KOPT-K1 (cell line): ENCODE results near the gene SMG6.
A peak's percentile ranks its signal among the peaks of the same experiment; 100 is the strongest.

Source experiments
- H3K27ac ChIP-seq: fragments of 200-600 bp; sonication (generic); 2 replicates; pipeline ENCODE4 v1.5.1; 2016; ENCODE audit warnings: antibody characterized with exemption, mild to moderate bottlenecking, low read depth, low read length; ENCODE audit not compliant: poor library complexity, severe bottlenecking
- H3K36me3 ChIP-seq: fragments of 200-600 bp; sonication (generic); 2 replicates; pipeline ENCODE4 v1.5.1; 2017; ENCODE audit warnings: antibody characterized with exemption, mild to moderate bottlenecking, low read length, moderate library complexity; ENCODE audit not compliant: insufficient read depth
- H3K9me3 ChIP-seq: fragments of 200-600 bp; sonication (generic); 2 replicates; pipeline ENCODE4 v1.5.1; 2017; ENCODE audit warnings: antibody characterized with exemption, low read length, mild to moderate bottlenecking; ENCODE audit not compliant: insufficient read depth, poor library complexity, severe bottlenecking

The SMG6 gene

DNA sequence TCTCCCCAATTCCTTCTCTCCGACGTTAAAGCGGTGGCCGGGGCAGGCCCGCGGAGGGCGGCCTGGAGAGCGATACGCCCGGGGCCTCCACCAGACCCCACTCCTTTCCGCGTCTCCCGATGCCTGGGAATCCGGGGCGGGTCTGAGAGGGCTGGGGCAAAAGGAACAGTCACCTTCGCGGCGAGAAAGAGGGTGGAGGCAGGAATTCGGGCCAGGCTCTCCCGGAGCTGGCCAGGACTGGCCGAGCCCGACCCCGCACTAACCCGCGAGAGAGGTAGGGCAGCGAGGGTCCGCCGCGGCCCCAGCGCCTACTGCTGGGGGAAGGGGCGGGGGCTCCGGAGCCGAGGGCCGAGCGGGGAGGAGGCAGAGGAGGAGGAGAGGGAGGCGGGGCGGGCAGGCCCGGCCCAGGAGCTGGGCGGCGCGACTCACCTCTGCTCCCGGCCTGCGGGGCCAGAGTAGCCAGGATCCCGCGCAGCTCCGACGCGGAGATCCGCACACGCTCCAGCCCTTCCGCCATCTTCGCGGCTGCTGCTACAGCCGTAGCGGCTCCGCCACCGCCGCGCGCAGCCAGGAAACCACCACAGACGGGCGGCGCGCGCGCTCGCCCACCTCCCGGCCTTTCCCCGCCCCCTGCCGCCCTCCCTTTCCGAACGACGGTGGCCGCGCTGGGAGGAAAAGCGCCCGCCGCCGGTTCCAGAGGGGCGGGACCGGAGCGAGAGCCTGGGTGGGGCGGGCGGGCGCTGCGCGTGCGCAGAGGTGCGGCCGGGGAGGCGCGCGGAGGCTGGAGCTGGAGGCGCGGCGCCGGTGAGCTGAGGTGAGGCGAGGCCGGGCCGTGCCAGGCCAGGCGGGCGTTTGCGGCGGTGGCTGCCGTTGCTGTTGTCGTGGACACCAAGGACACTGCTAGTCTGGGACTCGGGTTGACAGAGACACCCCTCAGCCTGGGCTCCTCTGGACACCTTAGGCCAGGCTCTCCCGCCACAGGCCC lies at the start of gene SMG6, which contains the start of gene SRR:
Gene SMG6 (minus strand): TSS at position 582 of the 985 bp plus-strand sequence. CDS start 65 bp downstream, at position 517.
Gene SRR (plus strand): TSS at position 747 of the 985 bp plus-strand sequence. CDS start 11,611 bp downstream, outside the sequence.
- H3K27ac ChIP-seq, result peak within 1 kb of the TSS; percentile 85
- H3K9me3 ChIP-seq, result no peaks in the 10 kb centered on the region
- H3K36me3 ChIP-seq, result peaks cover 34% of the 10 kb centered on the region

DNA sequence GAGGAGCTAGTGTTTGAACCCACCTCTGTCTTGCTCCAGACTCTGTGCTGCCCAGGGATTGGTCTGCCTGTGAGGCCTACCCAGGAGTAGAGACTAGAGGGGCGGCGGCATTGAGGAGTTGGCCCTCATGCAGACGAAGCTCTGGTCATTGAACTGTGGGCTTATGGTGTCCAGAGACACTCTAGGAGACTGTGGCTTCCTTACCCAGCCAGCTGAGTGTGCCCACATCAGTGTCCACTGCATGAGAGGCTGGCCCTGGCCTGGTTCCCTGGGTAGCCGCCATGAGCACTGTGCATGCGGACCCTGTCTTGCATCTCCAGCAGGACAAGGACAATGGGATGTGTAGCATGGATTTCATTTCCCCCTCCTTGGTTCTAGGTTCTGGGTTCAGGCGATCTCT lies 47.7 kb upstream of the SMG6 start:
- Histone ChIP-seq H3K9me3 (no peaks in the 10 kb centered on the region), H3K27ac (no peak overlapping the region), H3K36me3 (peaks cover 12% of the 10 kb centered on the region; the same call in 1 of the 2 replicates)

DNA sequence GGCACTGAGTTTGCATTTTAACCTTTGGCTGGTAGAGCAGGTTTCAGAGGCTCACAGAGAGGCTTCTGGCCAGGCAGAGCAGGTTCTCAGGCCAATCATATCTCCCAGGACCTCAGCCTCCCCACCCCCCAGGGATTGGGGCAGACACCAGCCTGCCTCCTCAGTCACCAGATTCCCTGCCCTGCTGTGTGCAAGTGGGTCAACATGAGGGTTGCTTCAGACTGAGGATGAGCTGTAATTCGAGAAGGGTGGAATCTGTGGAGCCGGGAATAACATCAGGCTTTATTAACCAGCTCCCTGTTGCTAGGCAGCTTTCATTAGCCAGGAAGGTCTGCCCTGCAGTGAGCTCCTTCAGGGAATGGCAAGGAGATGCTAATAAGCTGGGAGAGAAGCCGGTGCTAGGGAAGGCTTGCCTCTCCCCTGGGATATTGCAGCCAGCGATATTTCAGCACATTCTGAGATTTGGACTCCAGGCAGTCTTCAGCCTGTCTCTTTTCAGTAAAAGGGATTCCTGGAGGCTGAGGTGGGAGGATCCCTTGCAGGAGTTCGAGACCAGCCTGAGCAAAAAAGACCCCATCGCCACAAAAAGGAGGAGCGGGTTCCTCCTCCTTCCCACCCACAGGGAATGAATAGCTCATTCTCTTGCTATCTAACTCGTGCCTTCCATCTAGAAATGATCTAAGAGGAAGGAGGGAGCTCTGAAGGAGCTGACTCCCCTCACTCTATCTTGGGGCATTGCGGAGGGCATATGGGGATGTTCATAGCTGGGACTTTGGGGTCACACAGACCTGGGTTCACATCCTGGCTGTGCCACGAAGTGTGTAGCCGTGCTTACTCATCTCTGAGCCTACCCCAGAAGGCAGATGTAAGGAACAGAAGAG lies 44.5 kb upstream of the SMG6 start:
- Histone ChIP-seq H3K9me3 (no peaks in the 10 kb centered on the region), H3K36me3 (peaks cover 40% of the 10 kb centered on the region), H3K27ac (no peak overlapping the region)

DNA sequence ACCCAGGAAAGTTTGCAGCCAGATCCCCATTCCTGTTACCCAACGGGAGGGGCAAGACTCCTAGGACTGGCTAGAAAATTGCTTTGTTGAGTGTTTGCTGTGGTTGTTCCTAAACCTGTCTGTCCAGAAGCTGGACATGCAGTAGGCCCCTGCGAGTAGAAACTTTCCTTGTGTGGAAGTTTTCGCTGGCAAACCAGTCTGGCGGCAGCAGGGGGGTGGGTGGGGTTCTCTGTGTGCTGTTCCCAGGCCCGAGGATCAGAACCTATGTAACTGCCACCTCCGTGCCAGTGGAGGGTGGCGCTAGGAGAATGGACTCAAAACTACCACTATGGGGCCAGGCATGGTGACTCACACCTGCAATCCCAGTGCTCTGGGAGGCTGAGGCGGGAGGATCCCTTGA lies 42.9 kb upstream of the SMG6 start:
- H3K27ac ChIP-seq, result no peak overlapping the region
- peaks cover 53% of the 10 kb centered on the region for H3K36me3 ChIP-seq
- no peaks in the 10 kb centered on the region for H3K9me3 ChIP-seq

DNA sequence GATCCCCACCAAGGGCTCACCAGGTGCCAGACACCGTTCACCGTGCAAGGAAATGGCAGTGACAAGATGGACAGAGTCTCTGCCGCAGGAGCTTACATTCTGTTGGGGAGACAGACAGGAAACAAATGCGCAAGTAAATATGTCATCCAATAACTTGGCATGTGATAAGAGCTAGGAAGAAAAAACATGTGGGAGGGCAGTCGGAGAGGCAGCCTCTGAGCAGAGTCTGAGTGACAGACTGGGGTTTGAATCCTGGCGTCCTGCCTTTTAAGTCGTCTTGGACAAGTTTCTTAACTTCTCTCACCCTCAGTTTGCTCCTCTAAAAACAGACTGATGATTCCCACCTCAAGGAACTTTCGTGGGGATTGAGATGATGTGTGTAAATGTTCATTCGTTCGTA lies 40.9 kb upstream of the SMG6 start:
- no peaks in the 10 kb centered on the region for H3K9me3 ChIP-seq

DNA sequence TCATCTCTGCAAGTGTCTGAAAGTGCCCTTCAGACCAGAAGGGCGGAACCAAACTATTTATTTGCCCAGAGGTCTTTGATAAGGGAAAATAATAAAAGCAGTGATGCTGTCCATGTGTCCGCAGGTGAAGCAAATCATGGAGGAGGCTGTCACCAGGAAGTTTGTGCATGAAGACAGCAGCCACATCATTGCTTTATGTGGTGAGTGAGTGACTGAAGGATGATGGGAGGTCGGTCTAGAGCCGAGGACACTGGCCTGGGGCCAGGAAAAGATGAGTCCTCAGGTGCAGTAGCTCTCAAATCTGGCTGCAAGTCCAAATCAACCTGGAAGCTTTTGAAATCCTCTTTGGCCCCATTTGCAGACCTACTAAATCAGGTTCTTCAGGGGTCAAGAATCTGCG lies 39.8 kb upstream of the SMG6 start:
- no peak overlapping the region for H3K27ac ChIP-seq
- no peaks in the 10 kb centered on the region for H3K9me3 ChIP-seq
- peaks cover 60% of the 10 kb centered on the region for H3K36me3 ChIP-seq

More for the DNA sequence above, 40.9 kb upstream of the SMG6 start:
- H3K27ac ChIP-seq, result no peak overlapping the region
- peaks cover 60% of the 10 kb centered on the region for H3K36me3 ChIP-seq

DNA sequence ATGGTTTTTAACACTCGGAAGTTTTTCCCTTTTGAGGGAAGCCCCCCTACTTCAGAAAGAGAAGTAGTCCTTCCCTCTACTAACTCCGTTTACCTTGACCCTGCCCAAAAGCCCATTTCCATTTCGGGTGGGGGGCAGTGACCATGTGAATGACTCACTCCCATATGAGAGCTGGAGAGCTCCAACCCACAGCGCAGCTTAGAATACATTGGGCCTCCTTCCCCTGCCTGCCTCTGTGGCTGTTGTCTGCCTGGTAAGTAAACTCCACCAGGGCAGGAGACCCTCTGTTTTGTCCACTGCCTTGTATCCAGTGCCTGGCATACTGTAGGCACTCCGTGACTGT lies 34.7 kb upstream of the SMG6 start:
- Histone ChIP-seq H3K9me3 (no peaks in the 10 kb centered on the region), H3K36me3 (peaks cover 46% of the 10 kb centered on the region), H3K27ac (peak overlapping the region; percentile 80)

DNA sequence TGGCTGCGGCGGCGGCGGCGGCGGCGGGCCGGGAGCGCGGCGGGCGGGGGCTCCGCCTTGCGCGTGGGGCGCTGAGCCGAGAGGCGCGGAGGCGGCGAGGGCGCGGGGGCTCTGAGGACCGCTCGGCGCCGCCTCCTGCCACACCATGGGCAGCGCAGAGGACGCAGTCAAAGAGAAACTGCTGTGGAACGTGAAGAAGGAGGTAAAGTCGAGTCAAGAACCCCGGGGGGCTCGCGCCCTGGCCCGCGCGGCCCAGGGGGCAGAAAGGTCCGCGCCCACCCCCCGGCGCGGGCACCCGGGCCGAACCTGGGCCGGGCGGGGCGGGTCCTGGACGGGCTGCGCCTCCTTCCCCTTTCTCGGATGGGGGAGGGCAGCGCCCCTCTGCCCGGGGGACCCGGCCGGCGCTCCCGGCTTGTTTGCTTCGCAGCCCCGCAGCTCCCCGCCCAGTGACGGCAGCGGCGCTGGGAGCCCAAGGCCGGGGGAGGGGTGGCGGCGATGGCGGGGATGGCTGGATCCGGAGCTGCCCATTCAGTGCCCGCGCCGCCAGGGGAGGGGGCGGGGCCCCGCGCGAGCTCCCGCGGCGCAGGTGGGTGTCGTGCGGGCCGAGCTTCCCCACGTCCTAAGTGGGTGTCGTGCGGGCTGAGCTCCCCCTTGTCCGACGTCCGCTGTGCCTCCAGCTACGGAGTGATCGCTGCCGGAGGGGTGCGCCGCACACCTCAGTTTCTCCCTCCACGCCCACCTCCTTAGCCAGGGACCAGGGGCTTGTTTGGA lies 34.1 kb upstream of the SMG6 start:
- Histone ChIP-seq H3K9me3 (no peaks in the 10 kb centered on the region), H3K36me3 (peaks cover 48% of the 10 kb centered on the region), H3K27ac (peak overlapping the region; percentile 80)

DNA sequence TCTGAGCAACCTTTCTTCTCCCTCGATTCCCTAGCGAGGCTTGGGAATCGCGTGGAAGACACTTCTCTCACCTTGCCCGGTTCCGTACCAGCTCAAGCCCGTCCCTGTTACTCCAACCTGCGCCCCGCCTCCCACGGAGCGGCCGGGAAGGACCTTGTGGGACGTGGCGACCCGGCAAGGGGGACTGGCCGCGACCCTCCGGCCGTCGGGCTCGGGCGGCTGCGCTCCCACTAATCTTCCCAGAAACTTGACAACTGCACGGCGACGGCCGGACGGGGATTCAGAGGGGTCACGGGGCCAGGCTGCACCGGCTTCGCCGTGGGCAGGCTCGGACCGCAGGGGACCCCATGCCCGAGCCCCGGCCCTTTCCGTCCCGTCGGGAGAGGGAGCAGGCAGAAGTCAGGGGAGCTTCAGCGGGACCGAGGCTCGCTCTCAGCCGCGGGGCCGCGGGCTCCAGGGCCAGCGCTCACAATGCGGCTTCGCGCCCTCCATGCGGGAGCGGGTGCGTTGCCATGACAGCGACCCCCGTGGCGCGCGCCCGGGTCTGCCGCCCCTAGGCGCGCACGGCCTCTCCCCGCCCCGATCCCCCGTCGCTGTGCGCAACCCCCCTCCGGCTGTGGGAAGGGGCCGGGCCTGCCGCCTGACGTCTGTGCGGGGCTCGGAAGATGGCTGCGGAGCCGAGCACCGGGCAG lies 33.4 kb upstream of the SMG6 start, which contains the start of gene SGSM2:
Gene SGSM2 (plus strand): TSS at position 650 of the 692 bp plus-strand sequence. CDS start 188 bp downstream, outside the sequence.
- peaks cover 49% of the 10 kb centered on the region for H3K36me3 ChIP-seq
- peak within 1 kb of the TSS; percentile 80 for H3K27ac ChIP-seq
- H3K9me3 ChIP-seq, result no peaks in the 10 kb centered on the region

DNA sequence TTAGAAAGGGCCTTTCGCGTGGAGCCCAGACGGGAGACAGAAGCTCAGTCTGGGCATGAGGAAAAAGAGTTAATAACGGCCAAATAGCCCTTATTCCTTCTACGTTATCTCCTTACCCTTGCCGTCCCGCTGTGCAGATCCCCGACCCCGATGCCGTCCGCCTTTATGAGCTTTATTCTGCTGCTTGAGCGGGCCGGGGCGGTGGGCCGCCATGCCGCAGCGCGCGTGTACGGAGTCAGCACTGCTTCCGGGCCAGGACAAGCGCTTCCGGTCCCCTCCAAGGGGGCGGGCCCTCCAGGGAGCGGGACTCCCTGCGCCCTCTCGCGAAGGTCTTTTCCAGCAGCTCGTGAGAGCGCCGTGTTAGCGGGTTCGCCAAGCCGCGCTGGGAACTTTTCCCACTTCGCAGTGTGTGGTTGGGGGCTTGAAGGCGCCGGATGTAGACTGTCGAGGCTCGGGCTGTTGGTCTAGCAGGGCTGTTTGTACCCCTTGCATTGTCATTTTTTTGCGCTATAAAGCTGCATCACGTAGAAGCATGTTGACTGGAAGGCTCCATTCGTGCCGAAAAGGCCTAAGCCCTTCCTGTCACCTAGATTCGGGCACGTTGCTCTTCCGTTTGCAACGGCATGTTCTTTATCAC lies 32.7 kb upstream of the SMG6 start, which contains the start of gene TSR1:
Gene TSR1 (minus strand): TSS at position 243 of the 637 bp plus-strand sequence. CDS start 30 bp downstream, at position 213.
- Histone ChIP-seq H3K9me3 (no peaks in the 10 kb centered on the region), H3K27ac (peak within 1 kb of the TSS; percentile 80), H3K36me3 (peaks cover 49% of the 10 kb centered on the region)

DNA sequence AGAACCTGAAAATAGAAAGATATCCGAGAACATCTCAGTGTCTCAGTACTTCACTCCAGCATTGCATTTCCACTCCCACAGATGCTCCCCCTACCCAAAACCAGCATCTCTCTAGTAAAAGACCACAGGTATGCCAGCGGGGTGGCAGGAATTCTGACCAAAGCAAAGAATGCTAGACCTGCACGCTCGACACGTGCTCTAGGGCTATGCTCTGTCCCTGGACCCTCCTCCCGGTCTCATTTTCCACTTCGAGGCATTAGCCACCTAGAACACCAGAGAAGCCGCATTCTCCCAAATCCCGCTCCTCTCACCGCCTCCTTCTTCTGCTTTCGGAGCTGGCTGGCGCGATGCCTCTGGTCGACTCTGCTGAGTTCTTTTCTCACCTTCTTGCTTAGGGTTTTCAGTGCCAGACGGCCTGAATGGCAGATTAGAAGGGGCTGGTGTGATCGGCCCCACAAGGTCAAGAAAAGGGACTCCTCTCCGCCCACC lies 32.2 kb upstream of the SMG6 start:
- Histone ChIP-seq H3K36me3 (peaks cover 49% of the 10 kb centered on the region), H3K27ac (peak overlapping the region; percentile 80), H3K9me3 (no peaks in the 10 kb centered on the region)

DNA sequence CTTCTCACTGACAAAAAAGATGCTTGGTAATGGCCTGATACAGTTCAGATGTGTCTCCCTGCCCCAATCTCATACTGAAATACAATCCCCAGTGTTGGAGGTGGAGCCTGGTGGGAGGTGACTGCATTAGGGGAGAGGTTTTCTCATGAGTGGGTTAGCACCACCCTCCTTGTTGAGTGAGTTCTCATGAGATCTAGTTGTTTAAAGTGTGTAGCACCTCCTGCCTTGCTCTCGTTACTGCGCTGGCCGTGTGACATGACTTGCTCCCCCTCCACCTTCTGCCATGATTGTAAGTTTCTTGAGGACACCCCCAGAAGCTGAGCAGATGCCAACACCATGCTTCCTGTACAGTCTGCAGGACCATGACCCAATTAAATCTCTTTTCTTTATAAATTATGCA lies 27.7 kb upstream of the SMG6 start:
- Histone ChIP-seq H3K36me3 (peaks cover 94% of the 10 kb centered on the region), H3K27ac (no peak overlapping the region), H3K9me3 (no peaks in the 10 kb centered on the region)

DNA sequence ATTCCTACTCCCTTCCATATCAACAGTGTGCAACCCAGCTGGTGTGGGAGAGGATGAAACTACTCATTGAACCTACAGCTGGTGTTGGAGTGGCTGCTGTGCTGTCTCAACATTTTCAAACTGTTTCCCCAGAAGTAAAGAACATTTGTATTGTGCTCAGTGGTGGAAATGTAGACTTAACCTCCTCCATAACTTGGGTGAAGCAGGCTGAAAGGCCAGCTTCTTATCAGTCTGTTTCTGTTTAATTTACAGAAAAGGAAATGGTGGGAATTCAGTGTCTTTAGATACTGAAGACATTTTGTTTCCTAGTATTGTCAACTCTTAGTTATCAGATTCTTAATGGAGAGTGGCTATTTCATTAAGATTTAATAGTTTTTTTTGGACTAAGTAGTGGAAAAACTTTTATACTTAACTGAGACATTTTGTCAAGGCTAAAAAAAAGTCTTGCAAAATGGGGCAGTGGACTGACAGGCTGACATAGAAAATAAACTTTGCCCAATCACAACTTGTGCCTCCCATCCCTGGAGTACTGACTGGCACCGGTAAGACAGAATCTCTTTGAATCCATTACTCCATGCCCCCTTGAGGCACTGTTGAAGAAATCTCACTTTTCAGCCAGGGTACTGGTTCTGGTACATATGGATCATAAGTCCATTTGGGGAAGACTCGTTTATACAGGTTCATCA lies 20.2 kb upstream of the SMG6 start:
- H3K36me3 ChIP-seq, result peaks cover 80% of the 10 kb centered on the region
- no peak overlapping the region for H3K27ac ChIP-seq
- H3K9me3 ChIP-seq, result no peaks in the 10 kb centered on the region
